SU-DHL-6 (cell line): ENCODE measurements around the gene FNDC4.

Source experiments
- H2AFZ ChIP-seq: fragments of 200-600 bp; sonication (generic); 2 replicates; pipeline ENCODE4 v1.6.1; 2014; ENCODE audit warnings: low read depth, mild to moderate bottlenecking, moderate library complexity, mixed read lengths, antibody characterized with exemption, low read length; ENCODE audit not compliant: severe bottlenecking
- H3F3A ChIP-seq: fragments of 200-600 bp; shearing (Covaris generic); 2 replicates; pipeline ENCODE4 v1.6.0; 2016; ENCODE audit warnings: antibody characterized with exemption, mild to moderate bottlenecking; ENCODE audit not compliant: insufficient read depth
- H3K27ac ChIP-seq: fragments of 200-600 bp; sonication (generic); 2 replicates; pipeline ENCODE4 v1.5.1; 2016; ENCODE audit warnings: low read depth, mild to moderate bottlenecking, low read length, moderate library complexity, mixed read lengths
- H3K27me3 ChIP-seq: fragments of 200-600 bp; sonication (generic), shearing (Covaris generic); 2 replicates; pipeline ENCODE4 v1.6.0; 2014; ENCODE audit warnings: mild to moderate bottlenecking, low read length
- H3K36me3 ChIP-seq: fragments of 200-600 bp; sonication (generic); 2 replicates; pipeline ENCODE4 v1.6.1; 2014; ENCODE audit warnings: mild to moderate bottlenecking, low read length, mixed read lengths
- H3K4me2 ChIP-seq: fragments of 300-600, 200-600 bp; shearing (Covaris generic), sonication (generic); 2 replicates; pipeline ENCODE4 v1.6.0; 2014; ENCODE audit warnings: low read length, low read depth, mild to moderate bottlenecking; ENCODE audit not compliant: poor library complexity, severe bottlenecking
- H3K4me3 ChIP-seq: fragments of 200-600 bp; sonication (generic); 2 replicates; pipeline ENCODE4 v1.5.1; 2014; ENCODE audit warnings: antibody characterized with exemption, low read length, mild to moderate bottlenecking, mixed read lengths; ENCODE audit not compliant: insufficient read depth, poor library complexity, severe bottlenecking
- H3K79me2 ChIP-seq: fragments of 200-600 bp; sonication (generic); 2 replicates; pipeline ENCODE4 v1.6.1; 2014; ENCODE audit warnings: mild to moderate bottlenecking, low read length, moderate library complexity; ENCODE audit not compliant: insufficient read depth
- H3K9ac ChIP-seq: fragments of 200-600 bp; sonication (generic); 2 replicates; pipeline ENCODE4 v1.7.0; 2014; ENCODE audit warnings: mild to moderate bottlenecking, low read length
- H3K9me2 ChIP-seq: fragments of 200-600 bp; sonication (generic); replicated peaks from 2 replicates; pipeline ENCODE4 v1.6.1; 2014; ENCODE audit warnings: low read length; ENCODE audit not compliant: insufficient read depth
- H3K9me3 ChIP-seq: fragments of 200-600 bp; sonication (generic); 2 replicates; pipeline ENCODE4 v1.6.1; 2014; ENCODE audit warnings: low read length, mixed read lengths; ENCODE audit not compliant: insufficient read depth
- H4K20me1 ChIP-seq: fragments of 200-600 bp; sonication (generic); 2 replicates; pipeline ENCODE4 v1.6.1; 2014; ENCODE audit warnings: low read depth, mild to moderate bottlenecking, antibody characterized with exemption, low read length, moderate library complexity, mixed read lengths
- EZH2phosphoT487 ChIP-seq: fragments of 200-600 bp; sonication (generic), shearing (Covaris generic); conservative IDR thresholded peaks from 2 replicates; pipeline ENCODE4 v1.6.1; 2018; ENCODE audit warnings: mild to moderate bottlenecking, antibody characterized with exemption, low read length, moderate library complexity, mixed read lengths
- TF ChIP-seq, protein P1 (sequence below): fragments of 200-600 bp; sonication (generic); IDR thresholded peaks from one replicate; pipeline ENCODE4 v1.5.1; 2017; ENCODE audit warnings: antibody characterized with exemption, mild to moderate bottlenecking, low read length, moderate library complexity; ENCODE audit not compliant: insufficient read depth, poor library complexity, severe bottlenecking

Gene FNDC4

DNA sequence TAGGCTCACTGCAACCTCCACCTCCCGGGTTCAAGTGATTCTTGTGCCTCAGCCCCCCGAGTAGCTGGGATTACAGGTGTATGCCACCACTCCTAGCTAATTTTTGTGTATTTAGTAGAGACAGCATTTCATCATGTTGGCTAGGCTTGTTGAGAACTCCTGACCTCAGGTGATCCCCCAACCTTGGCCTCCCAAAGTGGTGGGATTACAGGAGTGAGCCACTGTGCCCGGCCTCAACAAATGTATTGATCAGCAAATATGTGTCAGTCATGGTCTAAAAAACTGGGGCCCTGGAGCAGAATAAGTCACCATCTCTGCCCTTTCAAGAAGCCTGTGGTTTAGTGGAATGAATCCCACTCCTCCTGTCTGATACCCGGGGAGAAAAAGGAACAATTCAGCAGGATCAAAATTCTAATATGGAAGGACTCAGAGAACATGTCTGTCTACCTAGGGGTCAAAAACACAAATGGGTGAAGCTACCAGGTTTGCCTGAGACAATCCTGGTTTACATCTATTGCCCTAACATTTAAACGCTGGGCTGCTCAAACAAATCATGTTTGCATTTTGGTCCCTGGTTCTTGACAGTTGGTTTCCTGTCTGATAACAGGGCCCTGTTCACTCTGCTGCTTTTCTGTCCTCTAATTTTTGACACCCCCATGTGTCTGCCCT lies 23.2 kb upstream of the FNDC4 start:
- Histone ChIP-seq H3K9ac (no peak overlapping the region), H3K4me2 (no peak overlapping the region), H3K36me3 (no peaks in the 10 kb centered on the region), H3K79me2 (no peaks in the 10 kb centered on the region), H3K27ac (no peak overlapping the region), H3K9me2 (no peaks in the 10 kb centered on the region), H3K9me3 (no peaks in the 10 kb centered on the region), H2AFZ (no peak overlapping the region), H3K27me3 (no peaks in the 10 kb centered on the region), H3K4me3 (no peak overlapping the region), H3F3A (no peaks in the 10 kb centered on the region), H4K20me1 (no peaks in the 10 kb centered on the region)
- TF ChIP-seq EZH2phosphoT487 = no peak
- TF ChIP-seq, protein P1, sequence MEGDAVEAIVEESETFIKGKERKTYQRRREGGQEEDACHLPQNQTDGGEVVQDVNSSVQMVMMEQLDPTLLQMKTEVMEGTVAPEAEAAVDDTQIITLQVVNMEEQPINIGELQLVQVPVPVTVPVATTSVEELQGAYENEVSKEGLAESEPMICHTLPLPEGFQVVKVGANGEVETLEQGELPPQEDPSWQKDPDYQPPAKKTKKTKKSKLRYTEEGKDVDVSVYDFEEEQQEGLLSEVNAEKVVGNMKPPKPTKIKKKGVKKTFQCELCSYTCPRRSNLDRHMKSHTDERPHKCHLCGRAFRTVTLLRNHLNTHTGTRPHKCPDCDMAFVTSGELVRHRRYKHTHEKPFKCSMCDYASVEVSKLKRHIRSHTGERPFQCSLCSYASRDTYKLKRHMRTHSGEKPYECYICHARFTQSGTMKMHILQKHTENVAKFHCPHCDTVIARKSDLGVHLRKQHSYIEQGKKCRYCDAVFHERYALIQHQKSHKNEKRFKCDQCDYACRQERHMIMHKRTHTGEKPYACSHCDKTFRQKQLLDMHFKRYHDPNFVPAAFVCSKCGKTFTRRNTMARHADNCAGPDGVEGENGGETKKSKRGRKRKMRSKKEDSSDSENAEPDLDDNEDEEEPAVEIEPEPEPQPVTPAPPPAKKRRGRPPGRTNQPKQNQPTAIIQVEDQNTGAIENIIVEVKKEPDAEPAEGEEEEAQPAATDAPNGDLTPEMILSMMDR = no peak

- H3K27me3 ChIP-seq = no peaks in the 10 kb centered on the region
- H2AFZ ChIP-seq = no peak overlapping the region
Observed at GRCh38 chr2:27509326-27509725, 14.3 kb upstream of the FNDC4 start.

GRCh38 chr2:27507293-27507692 lies 12.3 kb upstream of the FNDC4 start:
- Histone ChIP-seq H3K4me2 (no peak overlapping the region), H3K9me3 (no peaks in the 10 kb centered on the region), H3K9me2 (no peaks in the 10 kb centered on the region), H3K4me3 (no peak overlapping the region), H2AFZ (no peak overlapping the region), H3K36me3 (no peaks in the 10 kb centered on the region), H3K79me2 (no peaks in the 10 kb centered on the region), H3K27me3 (no peaks in the 10 kb centered on the region), H3K9ac (no peak overlapping the region), H4K20me1 (no peaks in the 10 kb centered on the region), H3F3A (no peaks in the 10 kb centered on the region), H3K27ac (no peak overlapping the region)
- TF ChIP-seq, protein P1 = no peak
- TF ChIP-seq EZH2phosphoT487 = no peak

More at GRCh38 chr2:27509326-27509725, 14.3 kb upstream of the FNDC4 start:
- H3K4me3 ChIP-seq = no peak overlapping the region
- H3K9ac ChIP-seq = no peak overlapping the region
- H4K20me1 ChIP-seq = no peaks in the 10 kb centered on the region
- H3K9me2 ChIP-seq = no peaks in the 10 kb centered on the region
- TF ChIP-seq EZH2phosphoT487 = no peak
- TF ChIP-seq, protein P1 = no peak
- H3K9me3 ChIP-seq = no peaks in the 10 kb centered on the region
- no peaks in the 10 kb centered on the region for H3K79me2 ChIP-seq
- no peak overlapping the region for H3K27ac ChIP-seq
- no peak overlapping the region for H3K4me2 ChIP-seq
- H3K36me3 ChIP-seq = no peaks in the 10 kb centered on the region
- no peaks in the 10 kb centered on the region for H3F3A ChIP-seq
